Progenitor cell of endocrine pancreas (in vitro differentiated cells): ENCODE results near the gene KRT20. TPM values are rescaled to one million over a fixed set of nuclear protein-coding genes. Genes with fewer than 3 reads are reported as not detected.

Experiments used
- DNase-seq: peaks from one replicate; pipeline ENCODE4 v3.0.0; 2021; ENCODE audit warnings: low spot score; ENCODE audit not compliant: unreplicated experiment
- H3K27ac Mint-ChIP-seq: 2 replicates; pipeline ENCODE4 v1.8.0; 2021; ENCODE audit warnings: mild to moderate bottlenecking, moderate library complexity, mixed read lengths
- H3K27me3 Mint-ChIP-seq: 2 replicates; pipeline ENCODE4 v1.8.0; 2021; ENCODE audit warnings: mixed read lengths
- H3K36me3 Mint-ChIP-seq: 2 replicates; pipeline ENCODE4 v1.8.0; 2022; ENCODE audit warnings: mixed read lengths; ENCODE audit not compliant: insufficient read depth
- H3K4me1 Mint-ChIP-seq: 2 replicates; pipeline ENCODE4 v1.8.0; 2021; ENCODE audit warnings: low read depth, mixed read lengths
- H3K4me3 Mint-ChIP-seq: 2 replicates; pipeline ENCODE4 v1.8.0; 2021; ENCODE audit warnings: low read depth, mild to moderate bottlenecking, moderate library complexity, mixed read lengths
- H3K9me3 Mint-ChIP-seq: 2 replicates; pipeline ENCODE4 v1.8.0; 2021; ENCODE audit warnings: low read depth, mixed read lengths
- total RNA-seq: library from RNA; stranded (reverse); gene quantifications from 2 replicates; pipeline ENCODE4 v1.2.1, GENCODE V29; 2021
- TF ChIP-seq, protein P1 (sequence below): fragments of 200-600 bp; sonication (generic); IDR thresholded peaks from one replicate; pipeline ENCODE4 v1.5.0; 2021; ENCODE audit warnings: antibody characterized with exemption, mild to moderate bottlenecking; ENCODE audit not compliant: unreplicated experiment

The KRT20 gene
- total RNA-seq, 1 donor from 2014 or later, result not detected

- TF ChIP-seq, protein P1, sequence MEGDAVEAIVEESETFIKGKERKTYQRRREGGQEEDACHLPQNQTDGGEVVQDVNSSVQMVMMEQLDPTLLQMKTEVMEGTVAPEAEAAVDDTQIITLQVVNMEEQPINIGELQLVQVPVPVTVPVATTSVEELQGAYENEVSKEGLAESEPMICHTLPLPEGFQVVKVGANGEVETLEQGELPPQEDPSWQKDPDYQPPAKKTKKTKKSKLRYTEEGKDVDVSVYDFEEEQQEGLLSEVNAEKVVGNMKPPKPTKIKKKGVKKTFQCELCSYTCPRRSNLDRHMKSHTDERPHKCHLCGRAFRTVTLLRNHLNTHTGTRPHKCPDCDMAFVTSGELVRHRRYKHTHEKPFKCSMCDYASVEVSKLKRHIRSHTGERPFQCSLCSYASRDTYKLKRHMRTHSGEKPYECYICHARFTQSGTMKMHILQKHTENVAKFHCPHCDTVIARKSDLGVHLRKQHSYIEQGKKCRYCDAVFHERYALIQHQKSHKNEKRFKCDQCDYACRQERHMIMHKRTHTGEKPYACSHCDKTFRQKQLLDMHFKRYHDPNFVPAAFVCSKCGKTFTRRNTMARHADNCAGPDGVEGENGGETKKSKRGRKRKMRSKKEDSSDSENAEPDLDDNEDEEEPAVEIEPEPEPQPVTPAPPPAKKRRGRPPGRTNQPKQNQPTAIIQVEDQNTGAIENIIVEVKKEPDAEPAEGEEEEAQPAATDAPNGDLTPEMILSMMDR, result no peak
- Mint-ChIP-seq H3K4me1 (no peaks in the 10 kb centered on the region), H3K4me3 (no peak overlapping the region), H3K36me3 (no peaks in the 10 kb centered on the region), H3K27ac (no peak overlapping the region), H3K9me3 (no peaks in the 10 kb centered on the region), H3K27me3 (no peaks in the 10 kb centered on the region)
- DNase-seq, result no peak
Measured at GRCh38 chr17:40883031-40883430, 2.0 kb downstream of the KRT20 start.

DNA sequence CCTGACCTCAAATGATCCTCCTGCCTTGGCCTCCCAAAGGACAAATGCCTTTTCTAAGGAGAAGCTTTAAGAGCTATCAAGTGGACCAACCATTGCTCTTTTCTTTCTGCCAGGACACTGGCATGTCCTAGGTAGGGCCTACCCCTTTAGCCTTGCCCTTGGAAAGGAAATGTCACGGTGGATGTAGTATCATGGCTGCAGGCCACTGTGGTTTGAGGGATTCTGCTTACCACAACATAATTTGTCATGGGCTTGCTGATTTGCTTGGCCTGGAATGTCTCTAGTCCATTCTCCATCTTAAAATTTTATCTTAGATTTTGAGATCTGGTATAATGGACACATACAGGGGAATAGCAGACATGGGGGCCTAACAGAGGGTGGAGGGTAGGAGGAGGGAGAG, 6.0 kb downstream of the KRT20 start:
- no peaks in the 10 kb centered on the region for H3K4me1 Mint-ChIP-seq
- no peaks in the 10 kb centered on the region for H3K27me3 Mint-ChIP-seq
- DNase-seq, result no peak
- no peak overlapping the region for H3K4me3 Mint-ChIP-seq
- H3K9me3 Mint-ChIP-seq, result no peaks in the 10 kb centered on the region
- no peak overlapping the region for H3K27ac Mint-ChIP-seq
- H3K36me3 Mint-ChIP-seq, result no peaks in the 10 kb centered on the region
- TF ChIP-seq, protein P1, result no peak

DNA sequence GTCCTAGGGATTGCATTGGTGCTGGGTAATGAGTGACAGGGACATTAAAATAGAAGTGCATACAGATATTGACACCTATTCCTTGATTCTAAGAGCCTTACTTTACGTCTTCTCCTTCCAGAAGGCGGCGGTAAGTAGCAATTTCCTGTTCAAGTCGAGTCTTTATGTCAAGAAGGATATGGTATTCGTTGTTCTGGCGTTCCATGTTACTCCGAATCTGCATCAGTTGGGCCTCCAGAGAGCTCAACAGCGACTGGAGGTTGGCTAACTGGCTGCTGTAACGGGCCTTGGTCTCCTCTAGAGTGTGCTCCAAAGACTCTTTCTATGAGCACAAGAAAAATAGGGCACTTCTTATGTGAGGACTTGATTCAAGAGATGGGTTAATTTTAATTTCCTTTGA, 7.0 kb downstream of the KRT20 start:
- Mint-ChIP-seq H3K27me3 (peaks cover under 1% of the 10 kb centered on the region), H3K9me3 (no peaks in the 10 kb centered on the region), H3K27ac (no peak overlapping the region), H3K4me3 (no peak overlapping the region), H3K4me1 (no peaks in the 10 kb centered on the region), H3K36me3 (no peaks in the 10 kb centered on the region)
- TF ChIP-seq, protein P1, result no peak
- DNase-seq, result no peak

GRCh38 chr17:40873801-40874200, 11.2 kb downstream of the KRT20 start:
- Mint-ChIP-seq H3K36me3 (no peaks in the 10 kb centered on the region), H3K4me3 (no peak overlapping the region), H3K27me3 (peaks cover 4% of the 10 kb centered on the region), H3K4me1 (no peaks in the 10 kb centered on the region), H3K27ac (no peak overlapping the region), H3K9me3 (no peaks in the 10 kb centered on the region)
- TF ChIP-seq, protein P1, result no peak
- no peak for DNase-seq

- DNase-seq, result no peak
- Mint-ChIP-seq H3K27me3 (peaks cover 4% of the 10 kb centered on the region), H3K27ac (no peak overlapping the region), H3K36me3 (no peaks in the 10 kb centered on the region), H3K4me3 (no peak overlapping the region), H3K9me3 (no peaks in the 10 kb centered on the region), H3K4me1 (no peaks in the 10 kb centered on the region)
- TF ChIP-seq, protein P1, result no peak
Measured at GRCh38 chr17:40873255-40873654, 11.8 kb downstream of the KRT20 start.

DNA sequence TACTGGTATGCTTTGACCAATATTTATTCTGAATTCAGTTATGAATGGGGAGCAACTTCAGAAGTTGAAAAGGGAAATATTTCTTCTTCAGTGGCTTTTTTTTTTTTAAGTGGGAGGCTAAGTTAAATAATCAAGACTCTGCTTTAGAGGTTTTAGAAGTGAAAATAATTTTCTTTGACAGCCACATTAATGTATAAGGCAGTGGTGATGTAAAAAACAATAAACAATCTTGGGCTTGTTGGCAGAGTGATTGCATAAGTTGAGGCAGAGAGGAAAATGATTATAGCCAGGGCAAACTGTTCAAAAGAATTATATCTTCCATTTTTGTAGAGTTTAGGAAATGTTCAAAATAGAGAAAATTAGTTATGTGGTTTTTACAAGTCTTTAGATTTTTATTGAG, 12.6 kb downstream of the KRT20 start:
- no peak for DNase-seq
- Mint-ChIP-seq H3K36me3 (no peaks in the 10 kb centered on the region), H3K27me3 (peaks cover 4% of the 10 kb centered on the region), H3K27ac (no peak overlapping the region), H3K4me1 (no peaks in the 10 kb centered on the region), H3K4me3 (no peak overlapping the region), H3K9me3 (no peaks in the 10 kb centered on the region)
- TF ChIP-seq, protein P1, result no peak
